Activated T-helper 2 cell treated with anti-CD3 and anti-CD28 coated beads, Interferon-gamma antibody, Interleukin-2, Interleukin-4, amounts not matched to agents 10 μg/mL and 5 μg/mL and 100 μg/mL, durations not matched to agents 14 hours and 24 hours and 36 hours (primary cell): ENCODE results near the gene FBRS. TPM values are rescaled to one million over a fixed set of nuclear protein-coding genes. Genes with fewer than 3 reads are reported as not detected.
A peak's percentile ranks its signal among the peaks of the same experiment; 100 is the strongest.
"Not testable (repeated sequence)": the region's sequence is repeated elsewhere in the genome, so short reads cannot be mapped to it uniquely, and the experiment has no call there.

ENCODE experiments used
- DNase-seq: peaks from one replicate; pipeline ENCODE4 v3.0.0; 2021; ENCODE audit warnings: low spot score
- H3K27ac Mint-ChIP-seq: one replicate; pipeline ENCODE4 v1.8.0; 2021; ENCODE audit warnings: mixed read lengths
- H3K27me3 Mint-ChIP-seq: one replicate; pipeline ENCODE4 v1.8.0; 2021; ENCODE audit warnings: low read depth, mixed read lengths
- H3K36me3 Mint-ChIP-seq: one replicate; pipeline ENCODE4 v1.8.0; 2021; ENCODE audit warnings: low read depth, mixed read lengths
- H3K4me1 Mint-ChIP-seq: one replicate; pipeline ENCODE4 v1.8.0; 2021; ENCODE audit warnings: low read depth, mixed read lengths
- H3K4me3 Mint-ChIP-seq: one replicate; pipeline ENCODE4 v1.8.0; 2021; ENCODE audit warnings: low read depth, mild to moderate bottlenecking, moderate library complexity, mixed read lengths
- H3K9me3 Mint-ChIP-seq: one replicate; pipeline ENCODE4 v1.8.0; 2021; ENCODE audit warnings: mixed read lengths
- intact Hi-C: fragments of 100-400 bp; cut with micrococcal nuclease; formaldehyde crosslinking; loops from one replicate; pipeline ENCODE4 v1.15.1; 2023
- total RNA-seq: library from RNA; stranded (reverse); gene quantifications from 2 replicates; pipeline ENCODE4 v1.2.3, GENCODE V29; 2022

FBRS gene
- total RNA-seq, 1 donor from 2014 or later: 107 TPM

DNA sequence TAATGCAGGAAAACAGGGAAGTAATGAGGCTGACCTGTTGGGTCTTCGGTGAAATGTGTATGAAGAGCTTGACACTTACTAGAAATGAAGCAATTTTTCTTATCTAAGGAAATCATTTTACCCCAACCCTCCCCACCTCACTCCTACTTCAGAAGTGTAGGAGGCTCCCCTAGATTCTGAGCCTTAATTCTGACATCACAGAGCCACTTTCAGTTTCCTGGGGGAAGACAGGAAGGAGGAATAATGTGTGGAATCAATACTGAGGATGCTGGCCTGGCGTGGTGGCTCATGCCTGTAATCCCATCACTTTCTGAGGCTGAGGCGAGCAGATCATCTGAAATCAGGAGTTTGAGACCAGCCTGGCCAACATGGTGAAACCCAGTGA lies 20.3 kb downstream of the FBRS start:
- Mint-ChIP-seq H3K4me3 (no peak overlapping the region), H3K27me3 (no peaks in the 10 kb centered on the region), H3K27ac (no peak overlapping the region), H3K36me3 (no peaks in the 10 kb centered on the region), H3K9me3 (no peaks in the 10 kb centered on the region), H3K4me1 (no peaks in the 10 kb centered on the region)
- no peak for DNase-seq
- intact Hi-C loops: no loop called here

DNA sequence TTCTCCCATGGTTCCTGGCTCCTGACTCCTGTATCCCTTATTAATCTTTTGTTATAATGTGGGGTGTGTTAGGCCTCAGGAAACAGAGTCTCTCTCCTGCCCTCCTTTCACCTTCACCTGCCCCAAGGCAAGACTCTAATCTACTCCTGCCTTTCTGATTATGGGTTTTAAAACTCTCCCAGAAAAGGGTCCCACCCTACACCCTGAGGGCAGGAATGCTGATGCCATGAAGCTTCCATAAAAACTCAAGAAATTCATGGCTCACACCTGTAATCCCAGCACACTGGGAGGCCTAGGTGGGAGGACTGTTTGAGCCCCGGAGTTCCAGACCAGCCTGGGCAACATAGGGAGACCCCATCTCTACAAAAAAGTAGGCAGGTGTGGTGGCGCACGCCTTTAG lies 22.1 kb downstream of the FBRS start:
- intact Hi-C loops: no loop called here
- Mint-ChIP-seq H3K27me3 (no peaks in the 10 kb centered on the region), H3K4me3 (no peak overlapping the region), H3K9me3 (no peaks in the 10 kb centered on the region), H3K4me1 (no peaks in the 10 kb centered on the region), H3K27ac (no peak overlapping the region), H3K36me3 (no peaks in the 10 kb centered on the region)
- no peak for DNase-seq

- Mint-ChIP-seq H3K27ac (no peak overlapping the region), H3K4me1 (peaks cover 9% of the 10 kb centered on the region), H3K36me3 (no peaks in the 10 kb centered on the region), H3K4me3 (no peak overlapping the region), H3K9me3 (no peaks in the 10 kb centered on the region), H3K27me3 (no peaks in the 10 kb centered on the region)
- intact Hi-C loops: no loop called here
- no peak for DNase-seq
Measured at GRCh38 chr16:30688701-30689100, 30.5 kb downstream of the FBRS start.

GRCh38 chr16:30691907-30692306 lies 33.7 kb downstream of the FBRS start:
- Mint-ChIP-seq H3K4me3 (no peak overlapping the region), H3K27me3 (no peaks in the 10 kb centered on the region), H3K27ac (no peak overlapping the region), H3K4me1 (peaks cover 15% of the 10 kb centered on the region), H3K9me3 (no peaks in the 10 kb centered on the region), H3K36me3 (no peaks in the 10 kb centered on the region)
- DNase-seq: no peak
- intact Hi-C loops: loop anchor here (10.0 kb wide), 1 partner anchor 413 kb away; the partner anchor contains the start of gene BCKDK

GRCh38 chr16:30692396-30693064 lies 34.3 kb downstream of the FBRS start:
- Mint-ChIP-seq H3K27me3 (no peaks in the 10 kb centered on the region), H3K4me3 (no peak overlapping the region), H3K36me3 (no peaks in the 10 kb centered on the region), H3K27ac (no peak overlapping the region), H3K4me1 (peaks cover 21% of the 10 kb centered on the region), H3K9me3 (no peaks in the 10 kb centered on the region)
- DNase-seq: no peak
- intact Hi-C loops: loop anchor here (10.0 kb wide), 1 partner anchor 412 kb away; the partner anchor contains the start of gene BCKDK

DNA sequence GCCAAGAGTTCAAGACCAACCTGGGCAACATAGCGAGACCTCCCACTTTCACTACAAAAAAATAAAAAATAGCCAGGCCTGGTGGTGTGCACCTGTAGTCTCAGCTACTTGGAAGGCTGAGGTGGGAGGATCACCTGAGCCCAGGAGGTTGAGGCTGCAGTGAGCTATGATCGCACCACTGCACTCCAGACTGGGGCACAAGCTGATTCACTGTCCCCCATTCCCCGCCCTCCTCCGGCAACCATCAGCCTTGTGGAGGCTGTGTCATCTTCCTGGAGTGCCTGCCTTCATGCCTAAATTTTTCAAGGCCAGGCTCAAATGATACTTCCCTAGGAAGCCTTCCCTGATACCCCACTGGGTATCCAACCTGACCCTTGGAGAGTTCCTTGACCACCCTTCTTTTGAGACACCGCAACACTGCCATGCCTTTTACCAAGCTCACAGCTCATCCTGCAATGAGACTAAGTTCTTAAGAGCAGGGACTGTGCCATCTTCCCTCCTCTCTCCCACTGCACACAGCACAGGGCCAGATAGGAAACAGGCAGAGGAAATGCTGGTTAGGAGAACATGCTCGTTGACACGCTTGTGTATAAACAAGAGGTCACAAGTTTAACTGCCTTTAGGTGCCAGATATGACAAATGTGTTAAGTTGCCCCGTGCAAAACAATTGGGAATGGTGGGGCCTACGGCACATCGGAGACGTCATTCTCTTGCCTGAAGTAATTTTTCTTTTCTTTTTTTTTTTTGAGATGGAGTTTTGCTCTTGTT lies 36.9 kb downstream of the FBRS start:
- Mint-ChIP-seq H3K4me1 (peaks cover 31% of the 10 kb centered on the region), H3K27ac (peak overlapping the region; percentile 38), H3K36me3 (peaks cover 12% of the 10 kb centered on the region), H3K4me3 (no peak overlapping the region), H3K9me3 (no peaks in the 10 kb centered on the region), H3K27me3 (no peaks in the 10 kb centered on the region)
- intact Hi-C loops: loop anchor here (1.0 to 10.0 kb wide), 3 partner anchors 37 to 410 kb away; partner anchors contain the start of genes BCKDK, CFAP119, FBRS and RNF40
- no peak for DNase-seq

DNA sequence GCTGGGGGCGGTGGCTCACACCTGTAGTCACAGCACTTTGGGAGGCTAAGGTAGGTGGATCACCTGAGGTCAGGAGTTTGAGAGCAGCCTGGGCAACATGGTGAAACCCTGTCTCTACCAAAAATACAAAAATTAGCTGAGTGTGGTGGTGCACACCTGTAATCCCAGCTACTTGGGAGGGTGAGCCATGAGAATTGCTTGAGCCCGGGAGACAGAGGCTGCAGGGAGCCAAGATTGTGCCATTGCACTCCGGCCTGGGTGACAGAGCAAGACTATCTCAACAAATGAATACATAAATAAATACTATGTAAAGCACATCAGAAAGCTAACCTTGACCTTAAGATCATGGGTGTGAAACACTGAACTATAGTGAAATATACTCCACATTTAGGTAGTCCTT lies 38.4 kb downstream of the FBRS start:
- Mint-ChIP-seq H3K4me1 (peaks cover 34% of the 10 kb centered on the region), H3K36me3 (peaks cover 21% of the 10 kb centered on the region)
- H3K9me3 Mint-ChIP-seq, H3K27ac Mint-ChIP-seq, H3K4me3 Mint-ChIP-seq, H3K27me3 Mint-ChIP-seq, DNase-seq: not testable (repeated sequence)
- intact Hi-C loops: loop anchor here (5.0 to 10.0 kb wide), 2 partner anchors 66 to 408 kb away; partner anchors contain the start of genes BCKDK, CFAP119 and RNF40

DNA sequence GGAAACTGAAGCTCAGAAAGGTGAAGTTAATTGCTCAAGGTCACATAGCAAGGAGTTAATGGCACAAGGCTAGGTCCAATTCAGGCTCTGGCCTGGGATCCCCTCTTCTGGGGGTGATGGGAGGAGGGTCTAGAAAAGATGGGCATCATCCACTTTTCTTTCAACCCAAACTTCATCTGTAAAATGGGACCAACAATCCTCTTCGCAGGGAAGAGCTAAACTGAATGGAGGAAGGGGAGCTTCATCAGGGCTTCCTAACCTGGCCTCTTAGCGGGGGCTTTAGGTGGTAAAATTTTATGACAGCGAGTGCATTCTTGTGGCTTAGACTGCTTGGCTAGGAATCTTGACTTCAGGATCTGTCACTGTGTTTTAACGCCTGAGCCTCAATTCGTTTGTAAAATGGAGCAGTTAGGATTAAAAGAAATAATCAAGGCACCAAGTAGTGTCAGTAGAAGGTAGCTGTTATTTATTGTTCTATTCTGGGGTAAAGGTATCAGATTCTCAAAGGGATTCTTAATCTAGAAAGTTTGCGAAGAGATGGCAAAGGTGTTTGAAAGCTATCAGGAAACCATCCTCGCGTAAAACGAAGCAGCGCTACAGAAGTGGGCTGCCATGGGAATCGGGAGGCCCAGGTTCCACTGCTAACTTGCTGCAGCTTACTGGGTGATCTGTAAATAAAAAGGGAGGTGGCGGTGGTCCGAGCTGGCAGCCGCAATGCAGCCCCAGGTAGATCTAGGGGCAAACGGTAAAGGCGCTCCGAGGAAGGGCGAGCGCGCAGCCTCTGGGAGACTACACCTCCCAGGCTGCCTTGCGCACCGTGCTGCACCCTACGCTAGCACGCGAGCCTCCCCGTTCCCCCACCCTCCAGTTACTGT lies 39.3 kb downstream of the FBRS start:
- H3K9me3 Mint-ChIP-seq: no peaks in the 10 kb centered on the region
- H3K4me1 Mint-ChIP-seq: peaks cover 31% of the 10 kb centered on the region
- H3K27ac Mint-ChIP-seq: peak overlapping the region; percentile 100
- H3K4me3 Mint-ChIP-seq: peak overlapping the region; percentile 100
- H3K27me3 Mint-ChIP-seq: no peaks in the 10 kb centered on the region
- intact Hi-C loops: loop anchor here (1.0 to 10.0 kb wide), 7 partner anchors 39 to 407 kb away; partner anchors contain the start of genes BCKDK, CFAP119, FBRS and PHKG2
- peaks cover 28% of the 10 kb centered on the region for H3K36me3 Mint-ChIP-seq
- no peak for DNase-seq

- H3K27me3 Mint-ChIP-seq: no peaks in the 10 kb centered on the region
- no peaks in the 10 kb centered on the region for H3K9me3 Mint-ChIP-seq
- H3K36me3 Mint-ChIP-seq: peaks cover 36% of the 10 kb centered on the region
- intact Hi-C loops: loop anchor here (1.0 to 10.0 kb wide), 7 partner anchors 40 to 407 kb away; partner anchors contain the start of genes BCKDK, CFAP119, FBRS and PHKG2
- H3K27ac Mint-ChIP-seq: peak overlapping the region; percentile 100
- peak; percentile 99 for DNase-seq
- H3K4me1 Mint-ChIP-seq: peaks cover 29% of the 10 kb centered on the region
- peak overlapping the region; percentile 100 for H3K4me3 Mint-ChIP-seq
Measured at GRCh38 chr16:30698139-30698815, 40.0 kb downstream of the FBRS start.

DNA sequence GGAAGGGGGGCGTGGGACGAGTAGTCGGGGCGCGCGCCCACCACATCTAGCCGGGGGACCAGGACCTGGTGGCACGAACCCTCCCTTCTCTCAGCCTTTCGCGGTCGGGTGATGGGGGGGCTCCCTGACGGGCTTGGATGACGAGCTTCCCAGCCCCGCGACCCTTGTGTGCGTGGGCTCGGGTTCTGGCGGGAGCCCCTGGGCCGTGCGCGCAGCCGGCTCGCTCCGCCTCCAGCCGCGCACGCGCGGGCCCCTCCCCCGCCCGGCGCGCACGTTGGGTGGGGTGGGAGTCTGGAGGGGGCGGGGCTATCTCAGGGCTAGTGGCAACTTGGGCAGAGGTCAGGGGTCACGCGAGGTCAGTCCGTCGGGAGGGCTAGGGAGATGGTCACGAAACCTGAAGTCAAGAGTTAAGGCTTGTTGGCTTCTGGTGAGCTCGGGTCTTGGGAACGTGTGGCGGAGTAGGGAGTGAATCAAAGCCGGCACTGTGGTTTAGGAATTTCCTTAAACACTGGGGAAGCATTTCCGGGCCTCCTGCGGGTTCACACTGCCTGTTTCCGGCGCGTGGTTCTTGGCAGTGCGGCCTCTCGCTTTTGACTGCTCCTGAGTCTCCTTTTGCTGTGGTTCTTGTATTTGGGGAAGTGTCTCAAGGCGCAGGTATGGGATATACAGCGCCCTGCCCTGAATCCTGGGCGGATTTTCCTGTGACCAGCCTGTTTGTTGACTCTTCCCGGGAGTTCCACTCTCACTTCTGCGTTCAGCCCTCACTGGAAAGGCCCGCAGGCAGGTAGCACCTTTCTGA lies 40.8 kb downstream of the FBRS start, which contains the start of gene SRCAP:
Gene SRCAP (plus strand): TSS at position 356 of the 799 bp plus-strand sequence. CDS start 1,654 bp downstream, outside the sequence.
- intact Hi-C loops: loop anchor here (1.0 to 10.0 kb wide), 7 partner anchors 41 to 406 kb away; partner anchors contain the start of genes BCKDK, CFAP119, FBRS and PHKG2
- peaks cover 24% of the 10 kb centered on the region for H3K4me1 Mint-ChIP-seq
- no peaks in the 10 kb centered on the region for H3K27me3 Mint-ChIP-seq
- no peaks in the 10 kb centered on the region for H3K9me3 Mint-ChIP-seq
- H3K27ac Mint-ChIP-seq: peak within 1 kb of the TSS; percentile 100
- H3K4me3 Mint-ChIP-seq: peak within 1 kb of the TSS; percentile 100
- DNase-seq: peak; percentile 84
- H3K36me3 Mint-ChIP-seq: peaks cover 41% of the 10 kb centered on the region

- Mint-ChIP-seq H3K9me3 (no peaks in the 10 kb centered on the region), H3K4me1 (peaks cover 24% of the 10 kb centered on the region), H3K27me3 (no peaks in the 10 kb centered on the region), H3K4me3 (peak overlapping the region; percentile 100), H3K36me3 (peaks cover 47% of the 10 kb centered on the region), H3K27ac (peak overlapping the region; percentile 98)
- DNase-seq: no peak
- intact Hi-C loops: loop anchor here (2.0 to 10.0 kb wide), 3 partner anchors 63 to 405 kb away; partner anchors contain the start of genes BCKDK, CFAP119 and RNF40
Measured at GRCh38 chr16:30699615-30700099, 41.4 kb downstream of the FBRS start.
